BE2C (cell line): ENCODE measurements around the gene IPO5.
"Not testable (repeated sequence)": the region's sequence is repeated elsewhere in the genome, so short reads cannot be mapped to it uniquely, and the experiment has no call there.

Experiments
- DNase-seq: peaks from one replicate; pipeline ENCODE4 v3.0.0-alpha.2; 2020
- H3K27me3 ChIP-seq: fragments of 250-450 bp; sonication (Bioruptor Pico); 2 replicates; pipeline ENCODE4 v1.5.1; 2020; ENCODE audit warnings: mild to moderate bottlenecking
- H3K36me3 ChIP-seq: fragments of 250-450 bp; sonication (Bioruptor Pico); 2 replicates; pipeline ENCODE4 v1.5.1; 2020; ENCODE audit warnings: mild to moderate bottlenecking
- H3K4me1 ChIP-seq: fragments of 250-450 bp; sonication (Bioruptor Pico); 2 replicates; pipeline ENCODE4 v1.5.1; 2020
- H3K4me3 ChIP-seq: 2 replicates; pipeline ENCODE4 v1.5.1; 2011; ENCODE audit warnings: low read depth, low read length
- H3K9me3 ChIP-seq: fragments of 250-450 bp; sonication (Bioruptor Pico); 2 replicates; pipeline ENCODE4 v1.5.1; 2020
- CTCF ChIP-seq: IDR thresholded peaks from 2 replicates; pipeline ENCODE4 v1.5.1; 2012; ENCODE audit warnings: mild to moderate bottlenecking, low read depth, low read length

Gene IPO5

GRCh38 chr13:97945792-97946419, 7.6 kb upstream of the IPO5 start:
- H3K27me3 ChIP-seq = 0 out of 2 replicates have a peak, but pooled peaks cover 3% of the 10 kb centered on the region
- no peaks in the 10 kb centered on the region for H3K9me3 ChIP-seq
- H3K4me3 ChIP-seq = no peak overlapping the region
- no peaks in the 10 kb centered on the region for H3K4me1 ChIP-seq
- no peaks in the 10 kb centered on the region for H3K36me3 ChIP-seq
- no peak for TF ChIP-seq CTCF
- no peak for DNase-seq

GRCh38 chr13:97946951-97947588, 6.4 kb upstream of the IPO5 start:
- Histone ChIP-seq H3K4me1 (no peaks in the 10 kb centered on the region), H3K4me3 (no peak overlapping the region), H3K27me3 (0 out of 2 replicates have a peak, but pooled peaks cover 3% of the 10 kb centered on the region), H3K36me3 (no peaks in the 10 kb centered on the region), H3K9me3 (no peaks in the 10 kb centered on the region)
- no peak for TF ChIP-seq CTCF
- no peak for DNase-seq

GRCh38 chr13:97948041-97948440, 5.4 kb upstream of the IPO5 start:
- H3K36me3 ChIP-seq = no peaks in the 10 kb centered on the region
- no peak for DNase-seq
- no peaks in the 10 kb centered on the region for H3K4me1 ChIP-seq
- TF ChIP-seq CTCF = no peak
- no peaks in the 10 kb centered on the region for H3K9me3 ChIP-seq
- H3K4me3 ChIP-seq = no peak overlapping the region
- H3K27me3 ChIP-seq = 0 out of 2 replicates have a peak, but pooled peaks cover 3% of the 10 kb centered on the region

GRCh38 chr13:97949316-97949715, 4.2 kb upstream of the IPO5 start:
- not testable (repeated sequence) for H3K36me3 ChIP-seq, H3K4me3 ChIP-seq, H3K9me3 ChIP-seq, H3K4me1 ChIP-seq, DNase-seq, H3K27me3 ChIP-seq

GRCh38 chr13:97951376-97951775, 2.1 kb upstream of the IPO5 start:
- Histone ChIP-seq H3K27me3 (no peaks in the 10 kb centered on the region), H3K4me1 (no peaks in the 10 kb centered on the region), H3K4me3 (no peak overlapping the region), H3K9me3 (no peaks in the 10 kb centered on the region), H3K36me3 (no peaks in the 10 kb centered on the region)
- DNase-seq = no peak
- TF ChIP-seq CTCF = no peak

GRCh38 chr13:97952831-97953230, 644 bp upstream of the IPO5 start:
- H3K4me1 ChIP-seq, H3K9me3 ChIP-seq, H3K36me3 ChIP-seq, H3K27me3 ChIP-seq, DNase-seq, H3K4me3 ChIP-seq: not testable (repeated sequence)

GRCh38 chr13:97961340-97961739, 7.9 kb downstream of the IPO5 start:
- no peaks in the 10 kb centered on the region for H3K9me3 ChIP-seq
- TF ChIP-seq CTCF = no peak
- DNase-seq = no peak
- H3K4me1 ChIP-seq = no peaks in the 10 kb centered on the region
- H3K36me3 ChIP-seq = no peaks in the 10 kb centered on the region
- H3K4me3 ChIP-seq = no peak overlapping the region
- H3K27me3 ChIP-seq = no peaks in the 10 kb centered on the region
